Stimulated activated CD4-positive, alpha-beta T cell treated with anti-CD3 and anti-CD28 coated beads, Interleukin-4, amount 100 ng/mL, for 24 hours (primary cell): ENCODE data around the gene WDR19.
"Not testable (repeated sequence)": the region's sequence is repeated elsewhere in the genome, so short reads cannot be mapped to it uniquely, and the experiment has no call there.

Experiments
- DNase-seq: peaks from one replicate; pipeline ENCODE4 v3.0.0-alpha.2; 2020

The WDR19 gene

GRCh38 chr4:39233783-39234182 lies 51.5 kb downstream of the WDR19 start:
- no peak for DNase-seq

- DNase-seq: no peak
These were observed 52.7 kb downstream of the WDR19 start for GRCh38 chr4:39235021-39235420.

- DNase-seq: no peak
These were observed 53.4 kb downstream of the WDR19 start for GRCh38 chr4:39235696-39236095.

- DNase-seq: no peak
These were observed 54.9 kb downstream of the WDR19 start for GRCh38 chr4:39237179-39237578.

GRCh38 chr4:39243462-39243861 lies 61.1 kb downstream of the WDR19 start:
- DNase-seq: no peak

GRCh38 chr4:39255266-39255665 lies 72.9 kb downstream of the WDR19 start:
- DNase-seq: no peak

GRCh38 chr4:39255871-39256270 lies 73.5 kb downstream of the WDR19 start:
- no peak for DNase-seq

- no peak for DNase-seq
These were observed 74.1 kb downstream of the WDR19 start for GRCh38 chr4:39256436-39256835.

GRCh38 chr4:39259571-39260330 lies 77.4 kb downstream of the WDR19 start:
- no peak for DNase-seq

- no peak for DNase-seq
These were observed 81.6 kb downstream of the WDR19 start for GRCh38 chr4:39263895-39264294.

- DNase-seq: no peak
These were observed 92.2 kb downstream of the WDR19 start for GRCh38 chr4:39274503-39274902.

GRCh38 chr4:39277661-39278060 lies 95.3 kb downstream of the WDR19 start:
- not testable (repeated sequence) for DNase-seq

GRCh38 chr4:39278476-39278875 lies 96.1 kb downstream of the WDR19 start:
- DNase-seq: no peak

- no peak for DNase-seq
These were observed 97.1 kb downstream of the WDR19 start for GRCh38 chr4:39279416-39279815.

- no peak for DNase-seq
These were observed 98.4 kb downstream of the WDR19 start for GRCh38 chr4:39280770-39281169.

GRCh38 chr4:39285111-39285795 lies 102.9 kb downstream of the WDR19 start:
- DNase-seq: no peak

GRCh38 chr4:39285853-39286252 lies 103.5 kb downstream of the WDR19 start:
- DNase-seq: no peak

- DNase-seq: no peak
These were observed 103.9 kb downstream of the WDR19 start for GRCh38 chr4:39286263-39286662.

- DNase-seq: no peak
These were observed 104.9 kb downstream of the WDR19 start for GRCh38 chr4:39287223-39287622.

GRCh38 chr4:39291686-39292085 lies 109.4 kb downstream of the WDR19 start:
- no peak for DNase-seq

GRCh38 chr4:39292433-39292832 lies 110.1 kb downstream of the WDR19 start:
- not testable (repeated sequence) for DNase-seq

- no peak for DNase-seq
These were observed 113.5 kb downstream of the WDR19 start for GRCh38 chr4:39295784-39296183.

- no peak for DNase-seq
These were observed 120.6 kb downstream of the WDR19 start for GRCh38 chr4:39302901-39303300.

- DNase-seq: no peak
These were observed 121.5 kb downstream of the WDR19 start for GRCh38 chr4:39303871-39304270.

GRCh38 chr4:39304651-39305050 lies 122.3 kb downstream of the WDR19 start:
- no peak for DNase-seq
